GM21786 (cell line): ENCODE data around the gene TMEM141.

Experiments
- ATAC-seq: cut with Tn5 transposase; IDR thresholded peaks from one replicate; pipeline ENCODE4 v1.9.1; 2021; ENCODE audit not compliant: unreplicated experiment

TMEM141 gene

DNA sequence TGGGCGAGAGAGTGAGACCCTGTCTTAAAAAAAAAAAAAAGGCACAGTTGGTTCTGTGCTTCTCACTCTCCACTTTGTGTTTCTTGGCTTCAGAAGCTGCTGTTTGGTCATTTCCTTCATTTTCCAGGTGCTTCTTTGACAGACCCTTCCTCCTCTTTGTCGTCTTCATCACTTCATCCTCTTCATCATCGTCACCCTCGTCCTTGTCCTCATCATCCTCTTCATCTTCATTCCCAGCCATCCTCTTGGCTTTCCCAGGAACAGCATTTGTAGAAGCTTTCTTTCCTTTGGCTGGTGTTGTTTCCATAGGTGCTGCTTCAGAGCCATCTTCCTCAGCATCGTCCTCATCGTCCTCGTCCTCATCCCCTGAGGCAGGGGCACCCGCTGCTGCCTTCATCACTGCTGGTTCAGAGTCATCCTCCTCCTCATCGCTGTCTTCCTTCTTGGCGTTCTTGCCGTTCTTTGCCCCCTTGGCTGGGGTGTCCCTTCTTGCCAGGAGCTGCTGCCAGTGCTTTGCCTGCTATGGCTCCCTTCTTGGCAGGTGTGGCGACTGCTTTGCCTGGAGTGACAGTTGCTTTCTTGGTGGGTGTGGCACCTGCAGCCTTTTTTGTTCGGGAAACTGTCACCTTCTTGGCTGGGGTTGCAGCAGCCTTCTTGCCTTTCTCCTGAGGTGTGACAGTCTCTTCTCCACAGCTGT lies 23.7 kb downstream of the TMEM141 start:
- ATAC-seq: no peak

DNA sequence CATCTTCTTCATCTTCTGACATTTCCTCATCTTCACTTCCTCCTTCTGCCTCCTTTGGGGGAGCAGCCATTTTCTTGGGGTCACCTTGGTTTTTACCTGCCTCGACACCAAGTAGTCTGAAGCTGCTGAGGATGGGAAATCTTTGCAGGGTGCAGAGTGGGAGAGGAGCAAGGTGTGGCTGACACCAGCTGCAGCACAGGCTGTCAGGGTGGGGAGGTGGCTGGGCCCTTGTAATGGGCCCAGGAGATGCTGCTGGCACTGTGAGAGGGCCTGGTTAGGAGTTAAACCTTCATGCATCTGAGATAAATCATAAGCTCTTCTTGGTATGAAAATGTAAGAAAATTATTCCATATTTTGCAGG lies 24.3 kb downstream of the TMEM141 start:
- no peak for ATAC-seq

DNA sequence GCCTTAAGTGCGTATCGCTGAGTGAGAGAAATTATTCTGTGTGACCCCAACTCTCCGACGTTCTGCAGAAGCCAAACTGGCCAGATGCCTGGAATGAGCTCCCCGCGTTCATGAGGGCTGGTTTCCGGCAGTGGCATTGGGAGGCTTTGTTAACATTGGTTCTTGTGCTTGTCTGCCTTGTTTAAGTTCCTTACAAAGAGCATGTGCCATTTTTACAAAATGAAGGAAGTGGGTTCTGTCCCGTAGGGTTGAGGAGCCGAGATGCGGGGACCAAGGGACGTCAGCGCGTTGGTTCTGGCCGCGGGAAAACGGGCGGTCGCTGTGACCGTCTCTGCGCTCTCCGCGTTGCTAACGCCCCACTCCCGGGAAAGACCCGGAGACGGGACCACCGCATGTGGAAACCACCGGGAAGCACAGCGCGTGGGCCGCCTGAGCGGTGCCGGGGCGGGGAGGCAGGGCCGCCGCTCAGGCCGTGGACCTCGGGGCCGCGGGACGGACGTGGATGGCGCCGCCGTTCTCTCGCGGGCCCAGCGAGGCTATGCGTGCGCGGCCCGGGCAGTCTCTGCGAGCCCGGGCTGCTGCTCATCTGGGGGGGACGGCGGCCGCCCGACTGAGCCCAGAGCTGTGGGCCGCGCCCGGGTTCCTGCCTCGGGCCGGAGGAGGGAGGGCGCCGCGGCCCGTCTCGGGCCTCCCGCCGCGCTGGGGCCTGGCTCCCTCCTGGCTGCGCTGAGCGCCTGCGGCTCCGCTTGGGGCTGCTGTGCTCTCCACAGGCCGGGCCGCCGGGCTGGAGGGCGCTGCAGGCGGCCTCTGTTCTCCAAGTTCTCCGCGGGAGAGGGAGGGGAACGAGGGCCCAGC lies 30.1 kb downstream of the TMEM141 start:
- ATAC-seq: no peak

DNA sequence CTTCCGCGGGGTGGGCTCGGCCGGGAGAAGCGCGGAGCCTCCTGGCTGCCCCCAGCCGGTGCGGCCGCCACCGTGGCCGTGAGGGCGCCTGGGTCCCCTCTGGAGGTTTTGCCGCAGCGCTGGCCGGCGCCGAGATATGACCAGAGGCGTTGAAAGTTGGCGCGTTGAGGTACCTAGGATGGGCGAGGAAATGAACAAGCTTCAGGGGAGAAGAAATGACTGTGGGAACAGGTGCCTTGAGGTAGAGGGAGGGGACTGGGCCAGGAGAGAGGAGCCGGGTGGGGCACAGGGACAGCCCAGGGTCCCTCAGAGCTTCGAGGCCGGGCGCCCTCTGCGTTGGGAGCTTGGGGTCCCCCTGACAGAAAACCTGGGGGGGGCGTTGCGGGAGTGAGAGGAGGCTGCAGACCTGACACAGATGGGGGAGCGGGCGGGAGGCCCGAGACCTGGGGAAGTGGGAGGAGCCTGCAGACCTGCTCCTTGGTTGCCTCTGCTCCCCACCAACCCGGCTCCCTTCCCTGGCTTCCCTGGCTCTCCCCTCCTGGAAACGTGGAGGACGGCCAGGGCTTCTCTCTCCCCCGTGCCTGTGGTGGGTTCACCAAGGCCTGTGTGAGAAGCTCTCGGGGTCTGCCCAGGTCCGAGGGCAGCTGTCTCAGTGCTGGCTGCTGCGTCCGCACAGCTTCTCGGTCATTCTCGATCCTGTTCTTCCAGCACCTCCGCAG lies 30.8 kb downstream of the TMEM141 start:
- no peak for ATAC-seq

GRCh38 chr9:136823136-136824046 lies 32.2 kb downstream of the TMEM141 start:
- ATAC-seq: no peak

DNA sequence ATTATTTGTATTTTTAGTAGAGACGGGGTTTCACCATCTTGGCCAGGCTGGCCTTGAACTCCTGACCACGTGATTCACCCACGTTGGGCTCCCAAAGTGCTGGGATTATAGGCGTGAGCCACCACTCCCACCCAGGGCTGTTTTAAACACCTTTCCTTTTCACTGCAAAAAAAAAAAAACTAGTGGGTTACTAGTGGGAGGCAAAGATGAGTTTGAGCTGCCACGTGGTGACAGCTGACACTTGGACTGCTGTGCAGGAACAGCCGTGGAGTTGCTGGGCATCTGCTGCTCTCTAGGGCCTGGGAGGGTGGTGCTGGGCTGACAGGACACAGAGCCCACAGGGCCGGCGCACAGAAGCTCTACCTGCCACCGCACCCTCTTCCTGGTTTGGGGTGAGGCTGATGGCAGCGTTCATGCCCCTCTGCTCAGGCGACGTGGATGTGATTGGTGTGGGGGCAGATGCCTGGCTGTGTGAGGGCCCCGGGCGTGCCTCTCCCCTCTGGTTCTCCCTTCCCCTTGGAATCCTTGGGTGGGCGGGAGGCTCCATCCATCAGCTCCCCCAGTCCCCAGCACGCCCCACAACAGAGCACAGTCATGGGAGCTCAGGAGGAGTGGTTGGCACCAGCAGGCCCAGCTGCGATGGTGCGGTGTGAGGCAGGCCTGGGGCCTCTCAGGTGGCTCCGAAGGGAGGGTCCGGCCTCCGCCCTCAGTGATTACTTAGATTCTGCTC lies 33.5 kb downstream of the TMEM141 start:
- ATAC-seq: no peak

DNA sequence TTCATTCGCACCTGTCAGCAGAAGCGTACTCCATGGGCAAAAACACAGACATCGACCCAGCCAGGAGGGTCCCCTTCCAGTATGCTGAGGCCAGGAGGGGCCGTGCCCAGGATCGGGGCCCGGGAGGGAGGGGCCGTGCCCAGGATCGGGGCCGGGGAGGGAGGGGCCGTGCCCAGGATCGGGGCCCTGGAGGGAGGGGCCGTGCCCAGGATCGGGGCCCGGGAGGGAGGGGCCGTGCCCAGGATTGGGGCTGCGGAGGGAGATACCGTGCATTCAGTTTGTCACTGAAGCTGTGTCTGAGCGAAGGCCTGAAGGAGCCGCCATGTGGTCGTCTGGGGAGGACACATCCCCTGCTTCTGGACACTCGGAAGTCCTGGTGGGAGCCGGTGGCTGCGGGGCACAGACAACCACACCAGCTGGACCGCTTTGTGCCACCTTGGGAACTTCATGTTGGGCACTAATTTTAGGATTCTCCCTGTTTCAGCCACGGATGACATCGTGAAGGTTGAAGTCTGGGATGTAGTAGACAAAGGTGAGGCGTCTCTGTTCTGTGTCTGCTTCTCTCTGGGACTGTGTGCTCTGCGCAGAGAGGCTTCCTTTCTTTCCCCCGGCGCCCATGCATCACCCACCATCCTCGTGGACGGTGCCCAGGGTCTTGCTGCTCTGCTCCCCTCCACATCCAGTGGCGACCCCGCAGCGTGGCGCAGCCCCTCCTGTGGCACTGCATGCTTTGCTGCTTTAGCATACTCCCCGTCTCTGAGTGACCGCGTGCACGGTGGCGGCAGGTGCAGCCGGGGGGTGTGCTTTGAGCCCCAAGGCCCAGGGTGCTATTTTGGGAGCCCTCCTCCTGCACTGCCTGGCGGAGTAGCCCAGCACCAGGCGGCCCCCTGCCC lies 34.4 kb downstream of the TMEM141 start:
- no peak for ATAC-seq

DNA sequence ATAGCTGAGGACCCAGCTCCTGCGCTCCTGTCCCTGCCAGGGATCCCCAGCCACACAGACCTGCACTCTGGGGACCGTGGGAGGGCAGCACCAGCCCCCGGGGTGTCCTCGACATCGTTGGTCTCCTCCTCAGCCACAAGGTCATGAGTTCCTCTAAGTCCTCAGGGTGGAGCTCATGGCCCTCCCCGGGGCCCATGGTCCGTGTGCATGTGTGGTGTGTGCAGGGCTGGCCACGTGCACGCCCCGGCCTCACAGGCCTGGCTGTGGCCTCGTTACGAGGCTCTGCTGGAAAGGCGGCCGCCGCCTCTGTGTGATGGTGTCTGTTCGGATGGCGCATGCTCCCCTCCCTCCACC lies 35.0 kb downstream of the TMEM141 start:
- ATAC-seq: no peak

DNA sequence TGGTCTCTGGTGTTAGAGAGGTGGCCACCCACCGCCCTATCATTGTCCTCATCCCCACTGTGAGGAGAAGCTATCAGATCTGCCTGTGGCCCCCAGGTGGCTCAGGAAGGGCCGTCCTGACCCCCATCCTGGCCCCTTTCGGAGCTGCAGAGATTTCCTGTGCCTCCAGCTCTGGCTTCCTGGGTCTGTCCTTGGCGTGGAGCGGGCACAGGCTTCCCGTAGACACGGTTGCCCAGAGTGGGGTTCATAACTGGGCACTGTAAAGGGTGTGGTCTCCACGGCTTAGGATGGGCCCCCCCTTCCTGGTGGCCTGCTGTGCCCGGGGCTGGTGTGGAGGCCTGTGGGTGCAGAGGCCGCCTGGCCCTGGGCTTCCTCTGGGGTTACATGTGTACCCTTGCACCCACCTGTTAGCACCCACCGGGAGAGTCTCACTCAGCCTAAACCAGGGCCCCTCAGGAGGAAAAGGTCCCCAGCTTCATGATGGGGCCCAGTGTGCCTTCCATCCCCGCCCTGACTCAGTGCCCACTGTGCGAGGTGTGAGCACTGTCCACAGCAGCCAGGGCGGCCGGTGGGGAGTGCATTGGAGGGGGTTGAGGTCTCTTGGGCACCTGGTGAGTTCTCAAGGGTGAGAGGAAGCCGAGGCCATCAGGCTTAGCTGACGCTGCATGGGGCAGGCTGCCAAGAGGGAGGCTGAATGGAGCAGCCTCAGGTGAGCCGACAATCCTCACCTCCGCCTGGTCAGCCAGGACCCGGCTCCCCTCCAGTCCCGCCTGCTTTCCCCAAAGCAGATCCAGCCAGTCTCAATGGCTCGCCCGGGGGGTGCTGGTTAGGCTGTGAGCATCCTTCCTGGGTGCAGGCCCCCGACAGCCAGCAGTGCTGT lies 35.8 kb downstream of the TMEM141 start:
- no peak for ATAC-seq

DNA sequence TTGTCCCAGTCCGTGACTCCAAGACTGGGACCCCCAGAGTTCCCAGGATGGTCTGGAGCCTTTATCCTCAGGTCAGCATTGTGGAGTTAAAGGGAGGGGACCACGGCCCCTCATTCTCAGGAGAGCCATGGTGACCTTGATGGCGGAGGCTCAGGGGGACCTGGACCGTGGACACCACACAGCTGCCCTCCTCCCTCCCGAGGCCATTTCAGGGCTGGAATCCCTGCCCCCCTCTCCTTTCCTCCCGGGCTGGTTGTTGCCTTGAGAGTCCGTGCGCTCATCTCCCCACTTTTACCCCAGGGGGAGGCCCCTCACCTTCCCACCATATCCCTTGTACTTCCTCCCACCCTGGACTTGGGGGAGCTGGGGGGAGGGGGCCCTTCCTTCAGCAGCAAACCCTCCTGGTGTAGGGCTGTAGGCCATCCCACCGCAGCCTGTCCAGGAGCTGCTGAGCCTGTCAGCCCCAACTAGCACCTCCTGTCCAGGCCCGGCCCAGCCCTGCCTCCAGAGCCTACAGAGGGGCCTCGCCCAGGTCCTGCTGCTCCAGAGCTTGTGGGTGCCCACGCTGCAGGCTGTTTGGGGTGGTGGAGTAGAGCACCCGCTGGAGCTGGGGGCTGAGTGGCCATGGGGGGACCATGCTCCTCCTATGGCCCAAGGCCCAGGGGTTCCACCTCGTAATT lies 36.8 kb downstream of the TMEM141 start:
- no peak for ATAC-seq

DNA sequence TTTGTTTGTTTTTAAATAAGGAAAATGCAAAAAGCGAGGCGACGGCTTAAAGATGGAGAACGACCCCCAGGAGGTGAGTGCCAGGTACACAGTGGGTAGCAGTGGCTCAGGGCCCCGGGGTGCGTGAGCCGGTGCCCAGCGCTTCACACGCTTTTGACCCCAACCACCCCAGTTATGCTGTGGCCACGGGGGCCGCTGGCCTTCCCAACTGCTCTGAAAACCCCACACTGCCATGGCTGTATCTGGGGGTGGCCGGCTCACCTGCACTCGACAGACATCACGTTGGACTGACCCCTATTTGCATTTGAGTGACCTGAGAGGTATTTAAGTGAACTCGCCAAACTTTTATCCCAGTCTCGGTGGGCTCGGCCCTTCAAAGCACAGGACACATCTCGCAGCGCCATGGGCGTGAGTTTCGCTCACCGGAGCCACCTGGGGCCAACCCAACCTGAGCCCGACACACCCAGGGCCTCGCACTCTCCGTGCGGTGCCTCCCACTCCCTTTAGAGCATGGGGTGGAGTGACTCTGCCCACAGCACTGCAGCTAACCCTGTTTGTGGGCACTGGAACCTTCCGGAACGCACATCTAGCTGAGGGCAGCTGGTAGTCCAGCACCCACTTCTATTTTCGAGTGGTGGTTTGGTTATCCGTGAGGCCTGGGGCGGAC lies 37.5 kb downstream of the TMEM141 start:
- no peak for ATAC-seq

- no peak for ATAC-seq
Observed at GRCh38 chr9:136829412-136829811, 38.3 kb downstream of the TMEM141 start.

DNA sequence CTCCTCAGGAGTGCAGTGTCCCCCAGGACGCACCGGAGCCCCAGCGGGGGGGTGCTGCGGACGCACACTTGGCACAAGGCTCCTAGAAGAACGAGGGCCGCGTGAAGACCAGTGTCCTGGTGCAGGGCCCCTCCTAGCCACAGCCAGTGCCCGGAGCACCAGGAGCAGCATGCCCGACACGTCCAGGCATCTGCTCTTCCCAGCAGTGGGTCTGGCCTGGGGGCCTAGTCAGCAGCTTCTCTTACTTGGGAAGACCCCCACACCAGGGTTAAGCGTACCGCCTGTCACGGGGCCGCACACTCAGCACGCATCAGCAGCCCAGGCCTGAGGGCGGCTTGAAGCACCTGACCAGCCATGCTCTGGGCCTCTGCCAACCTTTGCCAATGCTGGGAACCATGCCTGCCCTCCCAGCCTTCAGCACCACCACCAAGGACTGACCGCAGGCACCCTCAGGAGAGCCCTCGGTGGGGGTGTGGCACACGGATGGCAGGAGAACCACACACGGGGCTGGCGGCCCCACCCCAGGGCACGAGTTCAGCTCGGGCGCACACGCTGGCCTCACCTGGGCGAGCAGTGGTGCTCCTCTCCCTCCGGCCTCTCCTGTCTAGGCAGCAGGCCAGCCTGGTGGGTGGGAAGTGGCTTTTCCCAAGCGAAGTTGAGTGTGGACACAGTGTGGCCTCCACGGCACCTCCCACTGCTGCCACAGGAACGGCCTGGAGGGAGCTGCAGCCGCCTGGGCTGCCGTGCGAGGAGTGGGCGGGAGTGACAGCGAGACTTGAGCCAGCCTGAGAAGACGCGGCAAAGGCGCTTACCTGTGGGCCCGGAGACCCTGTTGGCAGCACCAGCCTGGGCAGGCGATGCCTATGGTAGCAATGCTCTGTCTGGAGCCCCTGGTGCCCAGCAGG lies 39.1 kb downstream of the TMEM141 start:
- no peak for ATAC-seq

DNA sequence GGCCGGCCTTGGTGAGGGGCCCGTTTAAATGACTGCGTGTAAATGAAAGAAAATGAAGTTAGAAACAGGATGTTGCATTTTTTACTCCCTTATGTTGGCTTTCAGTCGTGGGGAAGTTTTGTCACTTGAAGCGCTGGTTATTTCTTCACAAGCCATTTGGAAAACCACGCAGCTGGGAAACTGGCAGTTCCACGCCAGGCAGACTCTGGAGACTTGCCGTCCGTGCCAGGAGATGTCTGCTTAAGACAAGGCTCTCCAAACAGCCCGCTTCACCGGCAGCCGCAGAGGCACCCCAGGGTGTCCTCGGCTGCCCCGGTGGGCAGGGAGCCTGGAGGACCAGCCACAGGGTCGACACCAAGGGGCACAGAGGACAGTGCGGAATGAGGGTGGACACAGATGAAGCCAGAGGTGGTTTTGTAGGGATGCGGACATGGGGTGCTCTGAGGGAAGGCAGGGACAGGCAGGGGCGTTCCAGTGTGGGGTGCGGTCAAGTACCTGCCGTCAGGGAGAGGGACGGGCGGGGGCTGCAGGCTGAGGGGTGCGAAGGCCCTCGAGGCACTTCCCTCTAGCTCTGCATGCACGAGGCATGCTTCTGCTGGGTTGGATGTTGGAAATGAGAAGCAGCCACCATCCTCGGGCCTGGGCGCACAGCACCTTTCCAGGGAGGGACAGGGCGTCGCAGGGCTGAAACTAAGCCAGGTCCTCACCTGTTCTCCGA lies 40.0 kb downstream of the TMEM141 start:
- ATAC-seq: no peak

DNA sequence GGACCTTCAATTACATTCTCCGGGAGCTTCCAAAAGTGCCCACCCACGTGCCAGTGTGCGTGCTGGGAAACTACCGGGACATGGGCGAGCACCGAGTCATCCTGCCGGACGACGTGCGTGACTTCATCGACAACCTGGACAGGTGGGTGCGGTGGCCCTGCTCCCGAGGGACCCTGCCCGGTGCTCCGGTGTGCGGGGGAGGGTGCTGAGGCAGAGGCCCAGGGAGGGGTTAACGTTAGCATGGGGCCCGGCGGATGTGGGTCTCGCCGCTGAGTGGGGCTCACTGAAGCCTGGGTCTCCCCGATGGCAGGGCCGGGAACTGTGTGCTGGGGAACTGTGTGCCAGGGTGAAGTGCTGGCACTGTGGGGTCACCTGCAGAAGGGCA lies 40.6 kb downstream of the TMEM141 start:
- ATAC-seq: no peak

GRCh38 chr9:136832581-136832980 lies 41.4 kb downstream of the TMEM141 start:
- ATAC-seq: no peak
